A549 (cell line): ENCODE measurements around the gene ATP1B1.

ENCODE experiments used
- CEBPB ChIP-seq, 2 experiments: fragments of >200 bp in 1 of 2; sonication (Bioruptor Twin) in 1 of 2; formaldehyde crosslinking in 1 of 2; IDR thresholded peaks; 2 replicates each; pipeline ENCODE4 v1.6.1; 2012 to 2016
- FOSL2 ChIP-seq, 2 experiments: fragments of 450-650 bp in 1 of 2; fragments of >200 bp in 1 of 2; sonication (Bioruptor Twin) in 1 of 2; formaldehyde crosslinking; IDR thresholded peaks; 2 replicates each; pipeline versions ENCODE4 v1.5.0 to v1.6.1; 2016 to 2020; ENCODE audit warnings: mild to moderate bottlenecking in 1 of 2, moderate library complexity in 1 of 2
- POLR2A ChIP-seq: IDR thresholded peaks from 2 replicates; pipeline ENCODE4 v1.6.1; 2012; ENCODE audit warnings: mild to moderate bottlenecking, low read length
- RAD21 ChIP-seq, 2 experiments: fragments of >200 bp in 1 of 2; sonication (Bioruptor Twin) in 1 of 2; formaldehyde crosslinking in 1 of 2; IDR thresholded peaks in 1 of 2; conservative IDR thresholded peaks in 1 of 2; 2 replicates in 1 of 2; 3 replicates in 1 of 2; pipeline ENCODE4 v1.6.1; 2012 to 2018; ENCODE audit warnings: inconsistent platforms in 1 of 2
- RNF2 ChIP-seq: fragments of 200-600 bp; sonication (generic); IDR thresholded peaks from 2 replicates; pipeline ENCODE4 v1.6.1; 2016; ENCODE audit warnings: low read depth, mild to moderate bottlenecking, antibody characterized with exemption, moderate library complexity, borderline replicate concordance
- ZSCAN20 ChIP-seq: fragments of 250-450 bp; sonication (Bioruptor Pico); IDR thresholded peaks from 2 replicates; pipeline ENCODE4 v1.8.0; 2022; ENCODE audit warnings: mild to moderate bottlenecking, moderate library complexity
- TF ChIP-seq, protein P1 (sequence below): fragments of >200 bp; sonication (Bioruptor Twin); formaldehyde crosslinking; IDR thresholded peaks from 3 replicates; pipeline ENCODE4 v1.5.1; 2016
- TF ChIP-seq, protein P2 (sequence below): fragments of 250-450 bp; sonication (Bioruptor Pico); IDR thresholded peaks from 2 replicates; pipeline ENCODE4 v1.5.0; 2021; ENCODE audit warnings: mild to moderate bottlenecking, moderate library complexity, borderline replicate concordance
- TF ChIP-seq, protein P3 (sequence below): fragments of 450-650 bp; IDR thresholded peaks from 2 replicates; pipeline ENCODE4 v1.6.1; 2014; ENCODE audit warnings: antibody characterized with exemption
- TF ChIP-seq, protein P4 (sequence below): fragments of 150-350 bp; IDR thresholded peaks from 2 replicates; pipeline ENCODE4 v1.6.1; 2014; ENCODE audit warnings: low read depth, mild to moderate bottlenecking, low read length

DNA sequence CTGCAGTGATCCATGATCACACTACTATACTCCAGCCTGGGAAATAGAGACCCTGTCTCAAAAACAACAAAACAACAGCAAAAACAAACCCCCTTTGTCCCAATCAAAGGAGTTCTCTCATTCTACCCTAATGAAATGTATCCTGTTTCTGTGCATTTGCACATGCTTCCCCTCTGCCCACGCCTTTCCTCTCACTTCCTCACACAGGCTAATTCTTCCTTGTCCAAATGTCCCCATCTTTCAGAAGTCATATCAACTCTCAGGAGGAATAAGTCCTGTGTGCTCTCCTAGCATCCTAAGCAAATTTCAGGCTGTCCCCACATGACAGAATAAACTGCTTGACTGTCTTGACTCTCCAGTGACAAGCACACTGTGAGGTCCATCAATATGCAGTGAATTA, 8.1 kb upstream of the ATP1B1 start:
- TF ChIP-seq, protein P1, sequence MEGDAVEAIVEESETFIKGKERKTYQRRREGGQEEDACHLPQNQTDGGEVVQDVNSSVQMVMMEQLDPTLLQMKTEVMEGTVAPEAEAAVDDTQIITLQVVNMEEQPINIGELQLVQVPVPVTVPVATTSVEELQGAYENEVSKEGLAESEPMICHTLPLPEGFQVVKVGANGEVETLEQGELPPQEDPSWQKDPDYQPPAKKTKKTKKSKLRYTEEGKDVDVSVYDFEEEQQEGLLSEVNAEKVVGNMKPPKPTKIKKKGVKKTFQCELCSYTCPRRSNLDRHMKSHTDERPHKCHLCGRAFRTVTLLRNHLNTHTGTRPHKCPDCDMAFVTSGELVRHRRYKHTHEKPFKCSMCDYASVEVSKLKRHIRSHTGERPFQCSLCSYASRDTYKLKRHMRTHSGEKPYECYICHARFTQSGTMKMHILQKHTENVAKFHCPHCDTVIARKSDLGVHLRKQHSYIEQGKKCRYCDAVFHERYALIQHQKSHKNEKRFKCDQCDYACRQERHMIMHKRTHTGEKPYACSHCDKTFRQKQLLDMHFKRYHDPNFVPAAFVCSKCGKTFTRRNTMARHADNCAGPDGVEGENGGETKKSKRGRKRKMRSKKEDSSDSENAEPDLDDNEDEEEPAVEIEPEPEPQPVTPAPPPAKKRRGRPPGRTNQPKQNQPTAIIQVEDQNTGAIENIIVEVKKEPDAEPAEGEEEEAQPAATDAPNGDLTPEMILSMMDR, result no peak
- no peak for TF ChIP-seq RAD21 (conservative IDR thresholded peaks at IDR 0.05 in 1 of 2, IDR thresholded peaks at IDR 0.05 in 1 of 2)
- TF ChIP-seq POLR2A, result no peak
- TF ChIP-seq RNF2, result no peak
- TF ChIP-seq CEBPB (IDR thresholded peaks at IDR 0.05), result no peak
- TF ChIP-seq, protein P2, sequence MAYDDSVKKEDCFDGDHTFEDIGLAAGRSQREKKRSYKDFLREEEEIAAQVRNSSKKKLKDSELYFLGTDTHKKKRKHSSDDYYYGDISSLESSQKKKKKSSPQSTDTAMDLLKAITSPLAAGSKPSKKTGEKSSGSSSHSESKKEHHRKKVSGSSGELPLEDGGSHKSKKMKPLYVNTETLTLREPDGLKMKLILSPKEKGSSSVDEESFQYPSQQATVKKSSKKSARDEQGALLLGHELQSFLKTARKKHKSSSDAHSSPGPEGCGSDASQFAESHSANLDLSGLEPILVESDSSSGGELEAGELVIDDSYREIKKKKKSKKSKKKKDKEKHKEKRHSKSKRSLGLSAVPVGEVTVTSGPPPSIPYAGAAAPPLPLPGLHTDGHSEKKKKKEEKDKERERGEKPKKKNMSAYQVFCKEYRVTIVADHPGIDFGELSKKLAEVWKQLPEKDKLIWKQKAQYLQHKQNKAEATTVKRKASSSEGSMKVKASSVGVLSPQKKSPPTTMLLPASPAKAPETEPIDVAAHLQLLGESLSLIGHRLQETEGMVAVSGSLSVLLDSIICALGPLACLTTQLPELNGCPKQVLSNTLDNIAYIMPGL (CRISPR knock-in tag), result no peak
- TF ChIP-seq, protein P3, sequence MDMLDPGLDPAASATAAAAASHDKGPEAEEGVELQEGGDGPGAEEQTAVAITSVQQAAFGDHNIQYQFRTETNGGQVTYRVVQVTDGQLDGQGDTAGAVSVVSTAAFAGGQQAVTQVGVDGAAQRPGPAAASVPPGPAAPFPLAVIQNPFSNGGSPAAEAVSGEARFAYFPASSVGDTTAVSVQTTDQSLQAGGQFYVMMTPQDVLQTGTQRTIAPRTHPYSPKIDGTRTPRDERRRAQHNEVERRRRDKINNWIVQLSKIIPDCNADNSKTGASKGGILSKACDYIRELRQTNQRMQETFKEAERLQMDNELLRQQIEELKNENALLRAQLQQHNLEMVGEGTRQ, result no peak
- TF ChIP-seq, protein P4, sequence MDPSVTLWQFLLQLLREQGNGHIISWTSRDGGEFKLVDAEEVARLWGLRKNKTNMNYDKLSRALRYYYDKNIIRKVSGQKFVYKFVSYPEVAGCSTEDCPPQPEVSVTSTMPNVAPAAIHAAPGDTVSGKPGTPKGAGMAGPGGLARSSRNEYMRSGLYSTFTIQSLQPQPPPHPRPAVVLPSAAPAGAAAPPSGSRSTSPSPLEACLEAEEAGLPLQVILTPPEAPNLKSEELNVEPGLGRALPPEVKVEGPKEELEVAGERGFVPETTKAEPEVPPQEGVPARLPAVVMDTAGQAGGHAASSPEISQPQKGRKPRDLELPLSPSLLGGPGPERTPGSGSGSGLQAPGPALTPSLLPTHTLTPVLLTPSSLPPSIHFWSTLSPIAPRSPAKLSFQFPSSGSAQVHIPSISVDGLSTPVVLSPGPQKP, result no peak
- no peak for TF ChIP-seq ZSCAN20 (CRISPR knock-in tag)
- no peak for TF ChIP-seq FOSL2 (IDR thresholded peaks at IDR 0.05)
- no peak for TF ChIP-seq FOSL2 (CRISPR knock-in tag; IDR thresholded peaks at IDR 0.05)
